GM19438 (cell line): ENCODE measurements around the gene MOB3B.
"Not testable (repeated sequence)": the region's sequence is repeated elsewhere in the genome, so short reads cannot be mapped to it uniquely, and the experiment has no call there.

ENCODE experiments used
- ATAC-seq: cut with Tn5 transposase; IDR thresholded peaks from one replicate; pipeline ENCODE4 v1.9.1; 2021; ENCODE audit warnings: low read depth; ENCODE audit not compliant: unreplicated experiment

MOB3B gene

GRCh38 chr9:27519466-27520465 lies 9.8 kb downstream of the MOB3B start:
- ATAC-seq, result no peak

- ATAC-seq, result no peak
These were observed 10.8 kb downstream of the MOB3B start for GRCh38 chr9:27518809-27519208.

GRCh38 chr9:27518006-27518405 lies 11.6 kb downstream of the MOB3B start:
- no peak for ATAC-seq

- no peak for ATAC-seq
These were observed 15.1 kb downstream of the MOB3B start for GRCh38 chr9:27514551-27514950.

- no peak for ATAC-seq
These were observed 17.8 kb downstream of the MOB3B start for GRCh38 chr9:27511771-27512170.

- no peak for ATAC-seq
These were observed 18.8 kb downstream of the MOB3B start for GRCh38 chr9:27510780-27511179.

GRCh38 chr9:27506981-27507380 lies 22.6 kb downstream of the MOB3B start:
- no peak for ATAC-seq

- ATAC-seq, result no peak
These were observed 23.9 kb downstream of the MOB3B start for GRCh38 chr9:27505744-27506161.

- no peak for ATAC-seq
These were observed 25.4 kb downstream of the MOB3B start for GRCh38 chr9:27504259-27504658.

- ATAC-seq, result no peak
These were observed 26.0 kb downstream of the MOB3B start for GRCh38 chr9:27503623-27504022.

- ATAC-seq, result not testable (repeated sequence)
These were observed 28.7 kb downstream of the MOB3B start for GRCh38 chr9:27500902-27501301.

- no peak for ATAC-seq
These were observed 30.2 kb downstream of the MOB3B start for GRCh38 chr9:27499451-27499850.

- ATAC-seq, result no peak
These were observed 31.7 kb downstream of the MOB3B start for GRCh38 chr9:27497883-27498417.

GRCh38 chr9:27496135-27496504 lies 33.5 kb downstream of the MOB3B start:
- no peak for ATAC-seq

- no peak for ATAC-seq
These were observed 34.0 kb downstream of the MOB3B start for GRCh38 chr9:27495480-27496134.

- ATAC-seq, result no peak
These were observed 38.5 kb downstream of the MOB3B start for GRCh38 chr9:27491154-27491553.

- peak; percentile 79 for ATAC-seq
These were observed 40.3 kb downstream of the MOB3B start for GRCh38 chr9:27489087-27489876.

GRCh38 chr9:27487927-27488326 lies 41.7 kb downstream of the MOB3B start:
- ATAC-seq, result no peak

- no peak for ATAC-seq
These were observed 42.4 kb downstream of the MOB3B start for GRCh38 chr9:27487128-27487640.

GRCh38 chr9:27485158-27485557 lies 44.5 kb downstream of the MOB3B start:
- ATAC-seq, result peak; percentile 85
